ENCODE data around the gene KCNJ12.
"Not testable (repeated sequence)": the region's sequence is repeated elsewhere in the genome, so short reads cannot be mapped to it uniquely, and the experiment has no call there.

- TF ChIP-seq POLR2A (IDR thresholded peaks at IDR 0.05; ENCODE audit: low read depth, low read length); POLR2AphosphoS5 (IDR thresholded peaks at IDR 0.05; ENCODE audit: low read depth, low read length); TAF1 (IDR thresholded peaks at IDR 0.05; ENCODE audit: low read depth, low read length); SPI1 (IDR thresholded peaks at IDR 0.05; ENCODE audit: low read depth, low read length); PAX5 (IDR thresholded peaks at IDR 0.05; ENCODE audit: insufficient read depth, low read length, severe bottlenecking): not testable (repeated sequence)
Observed at GRCh38 chr17:21328778-21329177, 47.4 kb upstream of the KCNJ12 start.
